GM08714 (cell line): ENCODE results near the gene DPM3.

Experiments
- H3K4me3 ChIP-seq: fragments of 200-500 bp; sonication (Bioruptor generic); 2 replicates; pipeline ENCODE4 v1.5.1; 2014; ENCODE audit warnings: mild to moderate bottlenecking, low read length, inconsistent platforms
- ZNF274 ChIP-seq: IDR thresholded peaks from 2 replicates; pipeline ENCODE4 v1.6.1; 2012; ENCODE audit warnings: mild to moderate bottlenecking, low read depth, low read length

The DPM3 gene

GRCh38 chr1:155145491-155145890, 5.2 kb upstream of the DPM3 start:
- TF ChIP-seq ZNF274, result no peak
- no peak overlapping the region for H3K4me3 ChIP-seq

DNA sequence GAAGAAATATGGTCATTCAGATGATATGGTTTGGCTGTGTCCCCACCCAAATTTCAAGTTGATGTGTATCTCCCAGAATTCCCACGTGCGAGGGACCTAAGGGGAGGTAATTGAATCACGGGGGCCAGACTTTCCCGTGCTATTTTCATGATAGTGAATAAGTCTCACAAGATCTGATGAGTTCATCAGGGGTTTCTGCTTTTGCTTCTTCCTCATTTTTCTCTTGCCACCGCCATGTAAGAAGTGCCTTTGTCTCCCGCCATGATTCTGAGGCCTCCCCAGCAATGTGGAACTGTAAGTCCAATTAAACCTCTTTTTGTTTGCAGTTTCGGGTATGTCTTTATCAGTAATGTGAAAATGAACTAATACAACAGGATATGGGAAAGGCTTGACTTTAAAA, 1.4 kb upstream of the DPM3 start:
- no peak for TF ChIP-seq ZNF274
- no peak overlapping the region for H3K4me3 ChIP-seq

GRCh38 chr1:155140630-155140953, 261 bp upstream of the DPM3 start:
- no peak for TF ChIP-seq ZNF274
- H3K4me3 ChIP-seq, result peak overlapping the region; percentile 88; the same call in 1 of the 2 replicates

GRCh38 chr1:155137154-155137949, 3.0 kb downstream of the DPM3 start:
- no peak for TF ChIP-seq ZNF274
- peak overlapping the region; percentile 88; the same call in 1 of the 2 replicates for H3K4me3 ChIP-seq

DNA sequence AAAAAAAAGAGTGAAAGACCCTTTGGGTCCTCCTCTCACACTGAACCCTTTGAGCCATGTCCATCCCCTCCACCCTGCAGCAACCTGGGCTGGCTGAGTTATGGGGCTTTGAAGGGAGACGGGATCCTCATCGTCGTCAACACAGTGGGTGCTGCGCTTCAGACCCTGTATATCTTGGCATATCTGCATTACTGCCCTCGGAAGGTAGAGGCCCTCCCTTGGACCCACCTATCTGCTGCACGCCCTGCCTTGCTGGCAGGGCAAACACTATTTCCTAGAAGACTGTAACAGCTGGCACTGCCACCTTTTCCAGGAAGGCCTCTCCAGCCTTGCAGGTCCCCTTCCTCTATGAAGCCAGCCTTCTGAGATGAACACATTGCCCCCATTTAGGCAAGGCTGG, 3.6 kb downstream of the DPM3 start:
- H3K4me3 ChIP-seq, result peak overlapping the region; percentile 88; the same call in 1 of the 2 replicates
- TF ChIP-seq ZNF274, result no peak

DNA sequence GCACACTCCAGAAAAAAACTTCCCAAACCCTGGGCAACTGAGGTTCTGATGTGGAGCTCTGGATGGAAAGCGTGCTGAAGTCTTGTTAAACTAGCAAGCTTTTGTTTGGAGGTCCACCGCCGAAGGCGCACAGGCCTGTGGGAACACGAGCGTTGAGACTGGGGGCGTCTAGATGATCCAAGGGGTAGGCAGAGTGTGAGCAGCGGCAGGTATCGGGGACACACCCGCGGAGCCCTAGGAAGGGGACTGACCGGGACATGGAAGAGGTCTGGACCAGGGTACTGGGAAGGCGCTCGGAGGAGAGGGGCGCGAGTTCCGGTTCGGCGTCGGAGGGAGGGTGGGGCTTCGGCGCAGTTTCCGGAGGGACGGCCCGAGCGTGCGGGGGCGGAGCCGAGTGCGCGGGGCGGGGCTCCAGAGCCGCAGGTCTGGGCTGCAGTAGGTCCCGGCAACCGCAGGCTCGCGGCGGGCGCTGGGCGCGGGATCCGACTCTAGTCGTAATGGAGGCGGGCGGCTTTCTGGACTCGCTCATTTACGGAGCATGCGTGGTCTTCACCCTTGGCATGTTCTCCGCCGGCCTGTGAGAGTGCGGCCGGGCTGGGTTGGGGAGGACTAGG, 4.8 kb downstream of the DPM3 start, which contains the start of gene SLC50A1:
Gene SLC50A1 (plus strand): TSS at position 438 of the 614 bp plus-strand sequence. CDS start 60 bp downstream, at position 498.
- no peak for TF ChIP-seq ZNF274
- peak within 1 kb of the TSS; percentile 88 for H3K4me3 ChIP-seq

DNA sequence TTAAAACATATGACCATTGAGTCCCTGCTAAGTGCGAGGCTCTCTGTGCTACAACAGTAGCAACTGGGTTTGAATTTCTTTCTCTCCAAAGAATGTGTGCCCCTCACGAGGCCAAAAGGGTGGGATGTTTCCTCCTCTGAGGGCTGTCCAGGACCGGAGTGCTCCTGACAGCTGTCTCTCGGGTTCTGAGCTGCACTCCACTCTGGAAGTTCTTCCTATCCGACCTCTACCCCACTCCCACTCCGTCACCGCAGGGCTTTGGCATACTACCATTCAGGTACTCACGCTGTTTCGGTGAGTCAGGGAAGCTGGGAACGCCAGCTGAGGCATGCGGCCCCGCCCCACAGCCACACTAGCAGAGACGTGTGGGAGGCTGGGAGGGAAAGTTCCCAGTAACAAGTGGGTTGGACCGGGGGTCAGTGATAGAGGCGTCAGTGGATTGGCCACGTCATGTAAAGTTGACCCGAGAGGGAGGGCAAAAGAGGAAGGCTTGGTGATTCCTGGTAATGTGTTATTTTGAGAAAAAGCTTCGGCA, 5.4 kb downstream of the DPM3 start:
- peak overlapping the region; percentile 88 for H3K4me3 ChIP-seq
- TF ChIP-seq ZNF274, result no peak

DNA sequence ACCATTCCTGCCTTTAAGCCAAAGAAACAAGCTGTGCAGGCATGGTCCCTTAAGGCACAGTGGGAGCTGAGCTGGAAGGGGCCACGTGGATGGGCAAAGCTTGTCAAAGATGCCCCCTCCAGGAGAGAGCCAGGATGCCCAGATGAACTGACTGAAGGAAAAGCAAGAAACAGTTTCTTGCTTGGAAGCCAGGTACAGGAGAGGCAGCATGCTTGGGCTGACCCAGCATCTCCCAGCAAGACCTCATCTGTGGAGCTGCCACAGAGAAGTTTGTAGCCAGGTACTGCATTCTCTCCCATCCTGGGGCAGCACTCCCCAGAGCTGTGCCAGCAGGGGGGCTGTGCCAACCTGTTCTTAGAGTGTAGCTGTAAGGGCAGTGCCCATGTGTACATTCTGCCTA, 6.0 kb downstream of the DPM3 start:
- no peak overlapping the region for H3K4me3 ChIP-seq

DNA sequence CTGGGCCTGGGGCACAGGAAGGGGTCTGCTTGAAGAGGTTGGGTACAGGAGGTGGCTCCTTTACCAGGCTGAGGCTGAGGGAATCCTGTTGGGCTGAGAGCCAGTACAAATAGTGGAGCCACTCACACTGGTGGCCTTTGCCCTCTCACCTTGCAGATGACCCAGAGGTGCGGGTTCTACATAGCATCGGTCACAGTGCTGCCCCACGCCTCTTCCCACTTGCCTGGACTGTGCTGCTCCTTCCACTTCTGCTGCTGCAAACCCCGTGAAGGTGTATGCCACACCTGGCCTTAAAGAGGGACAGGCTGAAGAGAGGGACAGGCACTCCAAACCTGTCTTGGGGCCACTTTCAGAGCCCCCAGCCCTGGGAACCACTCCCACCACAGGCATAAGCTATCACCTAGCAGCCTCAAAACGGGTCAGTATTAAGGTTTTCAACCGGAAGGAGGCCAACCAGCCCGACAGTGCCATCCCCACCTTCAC, 6.5 kb downstream of the DPM3 start:
- TF ChIP-seq ZNF274, result no peak
- H3K4me3 ChIP-seq, result no peak overlapping the region

More for the DNA sequence above, 6.0 kb downstream of the DPM3 start:
- TF ChIP-seq ZNF274, result no peak

DNA sequence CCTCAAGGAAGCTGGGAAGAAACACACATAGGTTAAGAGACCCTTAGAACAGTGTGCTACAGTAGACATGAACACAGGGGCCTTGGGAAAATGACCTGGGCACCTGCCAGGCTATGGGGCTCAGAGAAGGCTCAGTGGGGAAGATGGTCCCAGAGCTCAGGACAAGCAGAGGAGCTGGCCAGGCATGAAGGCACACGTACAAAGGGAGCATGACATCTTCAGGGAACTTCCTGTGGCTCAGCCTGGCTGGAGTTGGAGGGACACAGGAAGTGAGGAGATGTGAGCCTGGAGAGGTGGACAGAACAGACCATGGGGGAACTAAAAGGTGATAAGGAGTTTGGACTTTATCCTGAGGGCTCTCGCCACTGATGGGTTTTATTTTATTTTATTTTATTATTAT, 8.5 kb downstream of the DPM3 start:
- no peak for TF ChIP-seq ZNF274
- no peak overlapping the region for H3K4me3 ChIP-seq

GRCh38 chr1:155131285-155131684, 9.0 kb downstream of the DPM3 start:
- TF ChIP-seq ZNF274, result no peak
- no peak overlapping the region for H3K4me3 ChIP-seq

DNA sequence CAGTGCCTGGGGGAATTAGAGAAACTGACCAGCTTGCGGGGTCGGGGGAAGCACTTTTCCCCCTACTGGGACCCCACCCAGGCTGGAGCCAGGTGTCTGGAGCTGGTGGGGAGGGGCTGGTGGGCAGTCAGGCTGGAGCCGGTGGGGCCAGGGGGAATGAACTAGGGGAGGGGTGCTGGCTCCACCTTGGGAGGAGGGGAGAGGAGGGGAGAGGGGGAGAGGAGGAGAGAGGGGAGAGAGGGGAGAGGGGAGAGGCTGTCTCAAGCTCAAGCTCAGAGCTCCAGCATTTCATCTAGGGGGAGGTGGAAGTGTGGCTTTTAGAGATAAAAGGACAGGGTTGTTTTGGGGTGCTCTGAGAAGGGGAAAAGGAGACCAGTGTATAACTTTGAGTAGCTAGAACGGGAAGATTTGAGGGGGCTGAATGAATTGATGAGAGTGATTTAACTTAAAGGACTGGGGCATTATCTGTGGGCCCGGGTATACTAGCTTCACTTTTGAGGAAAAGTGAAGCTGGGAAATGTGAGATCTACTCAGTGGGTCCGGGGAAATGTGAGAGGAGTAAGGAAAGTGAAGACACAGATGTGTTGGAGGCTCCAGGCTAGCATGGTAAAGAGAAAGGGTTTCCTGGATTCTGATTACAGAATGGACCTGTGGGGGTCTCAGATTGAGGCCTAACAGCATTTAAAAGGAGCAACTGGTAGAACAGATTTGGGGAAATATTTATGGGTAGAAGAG, 9.9 kb downstream of the DPM3 start:
- TF ChIP-seq ZNF274, result no peak
- H3K4me3 ChIP-seq, result no peak overlapping the region

DNA sequence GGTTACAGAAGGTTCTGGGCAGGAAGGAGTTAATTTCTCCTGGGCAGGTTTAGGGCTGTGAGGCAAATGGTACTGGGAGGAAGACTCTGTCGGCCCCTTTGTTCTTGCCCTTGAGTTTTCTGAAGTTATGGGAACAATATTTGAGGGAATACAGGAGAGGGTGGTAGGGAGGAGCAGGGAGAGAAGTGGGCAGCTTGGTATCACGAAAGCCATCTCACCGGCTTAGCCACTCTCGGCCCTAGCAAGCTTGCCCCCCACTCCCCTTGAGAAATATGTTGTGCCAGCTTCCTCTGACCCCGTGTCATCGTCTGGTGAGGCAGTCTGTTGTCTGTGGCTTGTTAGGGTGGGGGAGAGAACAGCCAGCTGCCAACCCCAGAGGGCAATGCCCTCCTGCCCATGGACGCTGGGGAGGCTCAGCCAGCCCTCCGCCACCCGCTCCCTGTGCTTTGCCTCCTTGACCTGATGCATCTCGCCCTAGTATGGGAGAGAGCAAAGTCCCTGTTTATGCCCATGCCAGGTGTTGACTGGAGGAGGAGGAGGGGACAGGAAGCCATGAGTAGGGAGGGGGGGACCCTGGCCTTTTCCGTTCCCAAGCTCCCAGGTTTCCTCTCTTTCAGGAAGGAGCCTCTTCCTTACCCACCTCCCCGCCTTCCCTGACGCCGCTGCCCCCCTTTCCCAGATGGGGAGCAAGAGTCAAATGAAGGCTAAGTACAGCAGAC, 11.4 kb downstream of the DPM3 start:
- TF ChIP-seq ZNF274, result no peak
- H3K4me3 ChIP-seq, result no peak overlapping the region

- H3K4me3 ChIP-seq, result peak overlapping the region; percentile 34; the same call in 1 of the 2 replicates
- TF ChIP-seq ZNF274, result no peak
These were observed 12.2 kb downstream of the DPM3 start for GRCh38 chr1:155127967-155128754.
